Measurements from ENCODE around the gene FARP2.

Gene FARP2

GRCh38 chr2:241351640-241352031 is 4.4 kb upstream of the FARP2 start:
- no peak for ATAC-seq
- TF ChIP-seq GLIS3 (CRISPR knock-in tag; IDR thresholded peaks at IDR 0.05) (no peak), SNAI2 (CRISPR knock-in tag; IDR thresholded peaks at IDR 0.05) (no peak), BACH2 (CRISPR knock-in tag; IDR thresholded peaks at IDR 0.05; ENCODE audit: borderline replicate concordance) (no peak), ISL1 (CRISPR knock-in tag; IDR thresholded peaks at IDR 0.05) (no peak), ZC3H10 (CRISPR knock-in tag; IDR thresholded peaks at IDR 0.05) (no peak), PPARA (CRISPR knock-in tag; IDR thresholded peaks at IDR 0.05; ENCODE audit: borderline replicate concordance) (no peak), CSDC2 (CRISPR knock-in tag; IDR thresholded peaks at IDR 0.05) (no peak), ZFP30 (CRISPR knock-in tag; IDR thresholded peaks at IDR 0.05) (no peak), OSR1 (CRISPR knock-in tag; IDR thresholded peaks at IDR 0.05) (no peak), ARNTL (CRISPR knock-in tag; IDR thresholded peaks at IDR 0.05; ENCODE audit: borderline replicate concordance, low read depth) (no peak), RARB (CRISPR knock-in tag; IDR thresholded peaks at IDR 0.05) (no peak), TCF4 (CRISPR knock-in tag; IDR thresholded peaks at IDR 0.05; ENCODE audit: borderline replicate concordance) (no peak), ZNF8 (CRISPR knock-in tag; IDR thresholded peaks at IDR 0.05) (no peak), ESRRG (CRISPR knock-in tag; IDR thresholded peaks at IDR 0.05) (no peak)
- TF ChIP-seq, protein P1, sequence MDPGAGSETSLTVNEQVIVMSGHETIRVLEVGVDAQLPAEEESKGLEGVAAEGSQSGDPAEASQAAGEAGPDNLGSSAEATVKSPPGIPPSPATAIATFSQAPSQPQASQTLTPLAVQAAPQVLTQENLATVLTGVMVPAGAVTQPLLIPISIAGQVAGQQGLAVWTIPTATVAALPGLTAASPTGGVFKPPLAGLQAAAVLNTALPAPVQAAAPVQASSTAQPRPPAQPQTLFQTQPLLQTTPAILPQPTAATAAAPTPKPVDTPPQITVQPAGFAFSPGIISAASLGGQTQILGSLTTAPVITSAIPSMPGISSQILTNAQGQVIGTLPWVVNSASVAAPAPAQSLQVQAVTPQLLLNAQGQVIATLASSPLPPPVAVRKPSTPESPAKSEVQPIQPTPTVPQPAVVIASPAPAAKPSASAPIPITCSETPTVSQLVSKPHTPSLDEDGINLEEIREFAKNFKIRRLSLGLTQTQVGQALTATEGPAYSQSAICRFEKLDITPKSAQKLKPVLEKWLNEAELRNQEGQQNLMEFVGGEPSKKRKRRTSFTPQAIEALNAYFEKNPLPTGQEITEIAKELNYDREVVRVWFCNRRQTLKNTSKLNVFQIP (CRISPR knock-in tag; IDR thresholded peaks at IDR 0.05; ENCODE audit: borderline replicate concordance, low read depth): no peak
- TF ChIP-seq, protein P2, sequence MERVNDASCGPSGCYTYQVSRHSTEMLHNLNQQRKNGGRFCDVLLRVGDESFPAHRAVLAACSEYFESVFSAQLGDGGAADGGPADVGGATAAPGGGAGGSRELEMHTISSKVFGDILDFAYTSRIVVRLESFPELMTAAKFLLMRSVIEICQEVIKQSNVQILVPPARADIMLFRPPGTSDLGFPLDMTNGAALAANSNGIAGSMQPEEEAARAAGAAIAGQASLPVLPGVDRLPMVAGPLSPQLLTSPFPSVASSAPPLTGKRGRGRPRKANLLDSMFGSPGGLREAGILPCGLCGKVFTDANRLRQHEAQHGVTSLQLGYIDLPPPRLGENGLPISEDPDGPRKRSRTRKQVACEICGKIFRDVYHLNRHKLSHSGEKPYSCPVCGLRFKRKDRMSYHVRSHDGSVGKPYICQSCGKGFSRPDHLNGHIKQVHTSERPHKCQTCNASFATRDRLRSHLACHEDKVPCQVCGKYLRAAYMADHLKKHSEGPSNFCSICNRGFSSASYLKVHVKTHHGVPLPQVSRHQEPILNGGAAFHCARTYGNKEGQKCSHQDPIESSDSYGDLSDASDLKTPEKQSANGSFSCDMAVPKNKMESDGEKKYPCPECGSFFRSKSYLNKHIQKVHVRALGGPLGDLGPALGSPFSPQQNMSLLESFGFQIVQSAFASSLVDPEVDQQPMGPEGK (CRISPR knock-in tag; IDR thresholded peaks at IDR 0.05; ENCODE audit: borderline replicate concordance): no peak
- TF ChIP-seq, protein P3, sequence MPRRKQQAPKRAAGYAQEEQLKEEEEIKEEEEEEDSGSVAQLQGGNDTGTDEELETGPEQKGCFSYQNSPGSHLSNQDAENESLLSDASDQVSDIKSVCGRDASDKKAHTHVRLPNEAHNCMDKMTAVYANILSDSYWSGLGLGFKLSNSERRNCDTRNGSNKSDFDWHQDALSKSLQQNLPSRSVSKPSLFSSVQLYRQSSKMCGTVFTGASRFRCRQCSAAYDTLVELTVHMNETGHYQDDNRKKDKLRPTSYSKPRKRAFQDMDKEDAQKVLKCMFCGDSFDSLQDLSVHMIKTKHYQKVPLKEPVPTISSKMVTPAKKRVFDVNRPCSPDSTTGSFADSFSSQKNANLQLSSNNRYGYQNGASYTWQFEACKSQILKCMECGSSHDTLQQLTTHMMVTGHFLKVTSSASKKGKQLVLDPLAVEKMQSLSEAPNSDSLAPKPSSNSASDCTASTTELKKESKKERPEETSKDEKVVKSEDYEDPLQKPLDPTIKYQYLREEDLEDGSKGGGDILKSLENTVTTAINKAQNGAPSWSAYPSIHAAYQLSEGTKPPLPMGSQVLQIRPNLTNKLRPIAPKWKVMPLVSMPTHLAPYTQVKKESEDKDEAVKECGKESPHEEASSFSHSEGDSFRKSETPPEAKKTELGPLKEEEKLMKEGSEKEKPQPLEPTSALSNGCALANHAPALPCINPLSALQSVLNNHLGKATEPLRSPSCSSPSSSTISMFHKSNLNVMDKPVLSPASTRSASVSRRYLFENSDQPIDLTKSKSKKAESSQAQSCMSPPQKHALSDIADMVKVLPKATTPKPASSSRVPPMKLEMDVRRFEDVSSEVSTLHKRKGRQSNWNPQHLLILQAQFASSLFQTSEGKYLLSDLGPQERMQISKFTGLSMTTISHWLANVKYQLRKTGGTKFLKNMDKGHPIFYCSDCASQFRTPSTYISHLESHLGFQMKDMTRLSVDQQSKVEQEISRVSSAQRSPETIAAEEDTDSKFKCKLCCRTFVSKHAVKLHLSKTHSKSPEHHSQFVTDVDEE (CRISPR knock-in tag; IDR thresholded peaks at IDR 0.05): no peak

DNA sequence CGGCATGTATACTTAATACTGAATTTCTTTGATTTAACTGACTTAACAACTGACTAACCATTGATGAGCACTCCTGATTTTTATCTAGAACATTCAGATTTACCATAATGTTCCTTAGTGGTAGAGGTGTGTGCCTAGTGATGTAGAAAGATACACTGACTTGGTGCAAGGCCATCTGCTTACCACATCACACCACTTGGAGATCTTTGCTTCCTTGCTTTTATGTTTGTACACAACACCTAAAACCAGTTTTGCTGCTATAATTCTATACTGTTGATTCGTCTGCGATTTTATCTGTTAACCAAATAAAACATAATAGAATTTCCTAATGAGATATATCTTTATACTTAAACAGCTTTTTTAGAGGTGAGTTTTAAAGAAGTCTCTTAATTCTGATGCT is 3.9 kb upstream of the FARP2 start:
- TF ChIP-seq TOX (CRISPR knock-in tag; IDR thresholded peaks at IDR 0.05; ENCODE audit: borderline replicate concordance) (no peak), ZC3H10 (CRISPR knock-in tag; IDR thresholded peaks at IDR 0.05) (no peak), PPARA (CRISPR knock-in tag; IDR thresholded peaks at IDR 0.05; ENCODE audit: borderline replicate concordance) (no peak), ISL1 (CRISPR knock-in tag; IDR thresholded peaks at IDR 0.05) (no peak), ZFP3 (CRISPR knock-in tag; IDR thresholded peaks at IDR 0.05) (no peak), ESRRG (CRISPR knock-in tag; IDR thresholded peaks at IDR 0.05) (no peak), ZFP30 (CRISPR knock-in tag; IDR thresholded peaks at IDR 0.05) (no peak), BACH2 (CRISPR knock-in tag; IDR thresholded peaks at IDR 0.05; ENCODE audit: borderline replicate concordance) (no peak), CSRNP3 (CRISPR knock-in tag; IDR thresholded peaks at IDR 0.05) (no peak), GLIS3 (CRISPR knock-in tag; IDR thresholded peaks at IDR 0.05) (no peak), TCF4 (CRISPR knock-in tag; IDR thresholded peaks at IDR 0.05; ENCODE audit: borderline replicate concordance) (no peak), ZNF70 (CRISPR knock-in tag; IDR thresholded peaks at IDR 0.05) (no peak), RARB (CRISPR knock-in tag; IDR thresholded peaks at IDR 0.05) (no peak), ARNTL (CRISPR knock-in tag; IDR thresholded peaks at IDR 0.05; ENCODE audit: borderline replicate concordance, low read depth) (no peak), CSDC2 (CRISPR knock-in tag; IDR thresholded peaks at IDR 0.05) (no peak), SNAI2 (CRISPR knock-in tag; IDR thresholded peaks at IDR 0.05) (no peak), CREB5 (CRISPR knock-in tag; IDR thresholded peaks at IDR 0.05; ENCODE audit: low read depth) (no peak)
- TF ChIP-seq, protein P3 (CRISPR knock-in tag; IDR thresholded peaks at IDR 0.05): no peak
- TF ChIP-seq, protein P2 (CRISPR knock-in tag; IDR thresholded peaks at IDR 0.05; ENCODE audit: borderline replicate concordance): no peak
- TF ChIP-seq, protein P1 (CRISPR knock-in tag; IDR thresholded peaks at IDR 0.05; ENCODE audit: borderline replicate concordance, low read depth): no peak
- ATAC-seq: no peak
